Activated naive CD8-positive, alpha-beta T cell treated with anti-CD3 and anti-CD28 coated beads for 36 hours (primary cell): Measurements from ENCODE around the gene CD300E. TPM values are rescaled to one million over a fixed set of nuclear protein-coding genes. Genes with fewer than 3 reads are reported as not detected.
"Not testable (repeated sequence)": the region's sequence is repeated elsewhere in the genome, so short reads cannot be mapped to it uniquely, and the experiment has no call there.

Source experiments
- DNase-seq: peaks from one replicate; pipeline ENCODE4 v3.0.0; 2021
- H3K27ac Mint-ChIP-seq: one replicate; pipeline ENCODE4 v1.8.0; 2022; ENCODE audit warnings: mild to moderate bottlenecking, moderate library complexity, mixed read lengths
- H3K27me3 Mint-ChIP-seq: one replicate; pipeline ENCODE4 v1.8.0; 2022; ENCODE audit warnings: mild to moderate bottlenecking, mixed read lengths
- H3K36me3 Mint-ChIP-seq: one replicate; pipeline ENCODE4 v1.8.0; 2021; ENCODE audit warnings: mild to moderate bottlenecking, mixed read lengths
- H3K4me1 Mint-ChIP-seq: one replicate; pipeline ENCODE4 v1.8.0; 2021; ENCODE audit warnings: mixed read lengths
- H3K4me3 Mint-ChIP-seq: one replicate; pipeline ENCODE4 v1.8.0; 2022; ENCODE audit warnings: mild to moderate bottlenecking, moderate library complexity, mixed read lengths
- H3K9me3 Mint-ChIP-seq: one replicate; pipeline ENCODE4 v1.8.0; 2022; ENCODE audit warnings: mixed read lengths
- total RNA-seq, 2 experiments: library from RNA; stranded (reverse); gene quantifications; one replicate each; pipeline ENCODE4 v1.2.3, GENCODE V29; 2021

CD300E gene
- total RNA-seq, 2 experiments from 2014 or later, result not detected

- Mint-ChIP-seq H3K9me3 (no peaks in the 10 kb centered on the region), H3K27ac (no peak overlapping the region), H3K4me3 (no peak overlapping the region), H3K4me1 (peaks cover 14% of the 10 kb centered on the region), H3K27me3 (peaks cover 68% of the 10 kb centered on the region), H3K36me3 (no peaks in the 10 kb centered on the region)
- DNase-seq, result no peak
Measured at GRCh38 chr17:74641958-74642298, 18.4 kb upstream of the CD300E start.

- no peaks in the 10 kb centered on the region for H3K36me3 Mint-ChIP-seq
- no peak overlapping the region for H3K27ac Mint-ChIP-seq
- H3K27me3 Mint-ChIP-seq, result peaks cover 72% of the 10 kb centered on the region
- no peaks in the 10 kb centered on the region for H3K9me3 Mint-ChIP-seq
- no peak overlapping the region for H3K4me3 Mint-ChIP-seq
- DNase-seq, result no peak
- peaks cover 14% of the 10 kb centered on the region for H3K4me1 Mint-ChIP-seq
Measured at GRCh38 chr17:74641224-74641957, 17.9 kb upstream of the CD300E start.

GRCh38 chr17:74639704-74640151, 16.2 kb upstream of the CD300E start:
- Mint-ChIP-seq H3K27me3 (peaks cover 80% of the 10 kb centered on the region), H3K9me3 (no peaks in the 10 kb centered on the region), H3K36me3 (no peaks in the 10 kb centered on the region), H3K27ac (no peak overlapping the region), H3K4me1 (peaks cover 14% of the 10 kb centered on the region), H3K4me3 (no peak overlapping the region)
- DNase-seq, result peak; percentile 10

- Mint-ChIP-seq H3K4me1 (peaks cover 14% of the 10 kb centered on the region), H3K36me3 (no peaks in the 10 kb centered on the region)
Measured at GRCh38 chr17:74637926-74638325, 14.4 kb upstream of the CD300E start.

GRCh38 chr17:74637265-74637664, 13.7 kb upstream of the CD300E start:
- no peak overlapping the region for H3K4me3 Mint-ChIP-seq
- peaks cover 16% of the 10 kb centered on the region for H3K4me1 Mint-ChIP-seq
- no peaks in the 10 kb centered on the region for H3K36me3 Mint-ChIP-seq
- H3K27ac Mint-ChIP-seq, result no peak overlapping the region
- no peaks in the 10 kb centered on the region for H3K9me3 Mint-ChIP-seq
- H3K27me3 Mint-ChIP-seq, result peaks cover 63% of the 10 kb centered on the region
- DNase-seq, result no peak

More at GRCh38 chr17:74637926-74638325, 14.4 kb upstream of the CD300E start:
- no peak overlapping the region for H3K4me3 Mint-ChIP-seq
- H3K9me3 Mint-ChIP-seq, result no peaks in the 10 kb centered on the region
- H3K27ac Mint-ChIP-seq, result no peak overlapping the region
- peaks cover 66% of the 10 kb centered on the region for H3K27me3 Mint-ChIP-seq
- DNase-seq, result no peak

GRCh38 chr17:74636541-74637085, 13.1 kb upstream of the CD300E start:
- Mint-ChIP-seq H3K27me3 (peaks cover 59% of the 10 kb centered on the region), H3K4me1 (peaks cover 21% of the 10 kb centered on the region)
- H3K36me3 Mint-ChIP-seq, H3K9me3 Mint-ChIP-seq, DNase-seq, H3K27ac Mint-ChIP-seq, H3K4me3 Mint-ChIP-seq: not testable (repeated sequence)

- no peak overlapping the region for H3K4me3 Mint-ChIP-seq
- H3K4me1 Mint-ChIP-seq, result peaks cover 19% of the 10 kb centered on the region
- peaks cover 56% of the 10 kb centered on the region for H3K27me3 Mint-ChIP-seq
- no peak overlapping the region for H3K27ac Mint-ChIP-seq
- no peaks in the 10 kb centered on the region for H3K9me3 Mint-ChIP-seq
- no peak for DNase-seq
- H3K36me3 Mint-ChIP-seq, result no peaks in the 10 kb centered on the region
Measured at GRCh38 chr17:74635418-74635817, 11.9 kb upstream of the CD300E start.

- H3K27me3 Mint-ChIP-seq, result peaks cover 61% of the 10 kb centered on the region
- H3K4me1 Mint-ChIP-seq, result peaks cover 7% of the 10 kb centered on the region
Measured at GRCh38 chr17:74633326-74633725, 9.8 kb upstream of the CD300E start.

GRCh38 chr17:74632617-74633016, 9.1 kb upstream of the CD300E start:
- no peak overlapping the region for H3K27ac Mint-ChIP-seq
- H3K4me3 Mint-ChIP-seq, result no peak overlapping the region
- no peaks in the 10 kb centered on the region for H3K9me3 Mint-ChIP-seq
- no peaks in the 10 kb centered on the region for H3K36me3 Mint-ChIP-seq
- H3K4me1 Mint-ChIP-seq, result peaks cover 7% of the 10 kb centered on the region
- no peak for DNase-seq
- peaks cover 59% of the 10 kb centered on the region for H3K27me3 Mint-ChIP-seq

More at GRCh38 chr17:74633326-74633725, 9.8 kb upstream of the CD300E start:
- Mint-ChIP-seq H3K4me3 (no peak overlapping the region), H3K36me3 (no peaks in the 10 kb centered on the region), H3K9me3 (no peaks in the 10 kb centered on the region), H3K27ac (no peak overlapping the region)
- DNase-seq, result no peak

GRCh38 chr17:74631468-74632450, 8.2 kb upstream of the CD300E start:
- H3K9me3 Mint-ChIP-seq, result peaks cover 1% of the 10 kb centered on the region
- H3K4me1 Mint-ChIP-seq, result peaks cover 7% of the 10 kb centered on the region
- DNase-seq, result no peak
- H3K4me3 Mint-ChIP-seq, result peak overlapping the region; percentile 38
- no peaks in the 10 kb centered on the region for H3K36me3 Mint-ChIP-seq
- peaks cover 53% of the 10 kb centered on the region for H3K27me3 Mint-ChIP-seq
- H3K27ac Mint-ChIP-seq, result no peak overlapping the region

- DNase-seq, H3K36me3 Mint-ChIP-seq, H3K27ac Mint-ChIP-seq, H3K4me1 Mint-ChIP-seq, H3K9me3 Mint-ChIP-seq, H3K4me3 Mint-ChIP-seq: not testable (repeated sequence)
- peaks cover 46% of the 10 kb centered on the region for H3K27me3 Mint-ChIP-seq
Measured at GRCh38 chr17:74630251-74630650, 6.7 kb upstream of the CD300E start.

- Mint-ChIP-seq H3K27me3 (peaks cover 62% of the 10 kb centered on the region), H3K27ac (no peak overlapping the region), H3K4me1 (no peaks in the 10 kb centered on the region), H3K9me3 (peaks cover 3% of the 10 kb centered on the region), H3K36me3 (no peaks in the 10 kb centered on the region), H3K4me3 (no peak overlapping the region)
- DNase-seq, result no peak
Measured at GRCh38 chr17:74625661-74626060, 2.1 kb upstream of the CD300E start.

- Mint-ChIP-seq H3K9me3 (peaks cover 3% of the 10 kb centered on the region), H3K27me3 (peaks cover 59% of the 10 kb centered on the region), H3K27ac (no peak overlapping the region), H3K4me1 (no peaks in the 10 kb centered on the region), H3K36me3 (no peaks in the 10 kb centered on the region), H3K4me3 (no peak overlapping the region)
- DNase-seq, result no peak
Measured at GRCh38 chr17:74624131-74624530, 593 bp upstream of the CD300E start.

GRCh38 chr17:74619077-74619673, 4.4 kb downstream of the CD300E start:
- DNase-seq, result no peak
- H3K36me3 Mint-ChIP-seq, result no peaks in the 10 kb centered on the region
- no peak overlapping the region for H3K4me3 Mint-ChIP-seq
- H3K27ac Mint-ChIP-seq, result no peak overlapping the region
- H3K27me3 Mint-ChIP-seq, result peaks cover 68% of the 10 kb centered on the region
- no peaks in the 10 kb centered on the region for H3K9me3 Mint-ChIP-seq
- H3K4me1 Mint-ChIP-seq, result no peaks in the 10 kb centered on the region

GRCh38 chr17:74618451-74618850, 5.1 kb downstream of the CD300E start:
- no peak for DNase-seq
- peaks cover 63% of the 10 kb centered on the region for H3K27me3 Mint-ChIP-seq
- no peak overlapping the region for H3K27ac Mint-ChIP-seq
- no peaks in the 10 kb centered on the region for H3K4me1 Mint-ChIP-seq
- H3K36me3 Mint-ChIP-seq, result no peaks in the 10 kb centered on the region
- H3K4me3 Mint-ChIP-seq, result no peak overlapping the region
- H3K9me3 Mint-ChIP-seq, result no peaks in the 10 kb centered on the region
